ENCODE results near the gene NEDD8.
A peak's percentile ranks its signal among the peaks of the same experiment; 100 is the strongest.

The NEDD8 gene

GRCh38 chr14:24192933-24193332 is 39.2 kb downstream of the NEDD8 start:
- Mint-ChIP-seq H3K4me1 (ENCODE audit: low read depth) (peaks cover 58% of the 10 kb centered on the region), H3K27ac (no peak overlapping the region), H3K9me3 (no peaks in the 10 kb centered on the region), H3K36me3 (ENCODE audit: low read depth) (peaks cover 37% of the 10 kb centered on the region), H3K27me3 (ENCODE audit: low read depth) (no peaks in the 10 kb centered on the region), H3K4me3 (no peak overlapping the region)

- Mint-ChIP-seq H3K4me3 (no peak overlapping the region), H3K9me3 (no peaks in the 10 kb centered on the region), H3K27ac (no peak overlapping the region), H3K36me3 (ENCODE audit: low read depth) (peaks cover 38% of the 10 kb centered on the region), H3K27me3 (ENCODE audit: low read depth) (no peaks in the 10 kb centered on the region), H3K4me1 (ENCODE audit: low read depth) (peaks cover 55% of the 10 kb centered on the region)
Measured at GRCh38 chr14:24190416-24190815, 41.8 kb downstream of the NEDD8 start.

- Mint-ChIP-seq H3K4me3 (no peak overlapping the region), H3K36me3 (ENCODE audit: low read depth) (peaks cover 36% of the 10 kb centered on the region), H3K4me1 (ENCODE audit: low read depth) (peaks cover 49% of the 10 kb centered on the region), H3K27ac (peak overlapping the region; percentile 85), H3K9me3 (no peaks in the 10 kb centered on the region), H3K27me3 (ENCODE audit: low read depth) (no peaks in the 10 kb centered on the region)
Measured at GRCh38 chr14:24189460-24189859, 42.7 kb downstream of the NEDD8 start.

- peaks cover 32% of the 10 kb centered on the region for H3K36me3 Mint-ChIP-seq (ENCODE audit: low read depth)
Measured at GRCh38 chr14:24189059-24189375, 43.1 kb downstream of the NEDD8 start.

GRCh38 chr14:24188251-24189058 is 43.7 kb downstream of the NEDD8 start, which contains the start of gene IPO4:
Gene IPO4 (minus strand): TSS chr14:24188816. CDS start chr14:24188787, 29 bp downstream.
- peak within 1 kb of the TSS; percentile 85 for H3K27ac Mint-ChIP-seq
- peaks cover 34% of the 10 kb centered on the region for H3K36me3 Mint-ChIP-seq (ENCODE audit: low read depth)

More at GRCh38 chr14:24189059-24189375, 43.1 kb downstream of the NEDD8 start:
- Mint-ChIP-seq H3K27ac (peak overlapping the region; percentile 85), H3K27me3 (ENCODE audit: low read depth) (no peaks in the 10 kb centered on the region), H3K4me1 (ENCODE audit: low read depth) (peaks cover 44% of the 10 kb centered on the region), H3K4me3 (peak overlapping the region; percentile 87), H3K9me3 (no peaks in the 10 kb centered on the region)

GRCh38 chr14:24187539-24187915 is 44.6 kb downstream of the NEDD8 start:
- no peaks in the 10 kb centered on the region for H3K9me3 Mint-ChIP-seq
- peak overlapping the region; percentile 87 for H3K4me3 Mint-ChIP-seq
- no peaks in the 10 kb centered on the region for H3K27me3 Mint-ChIP-seq (ENCODE audit: low read depth)
- peaks cover 31% of the 10 kb centered on the region for H3K36me3 Mint-ChIP-seq (ENCODE audit: low read depth)
- peaks cover 37% of the 10 kb centered on the region for H3K4me1 Mint-ChIP-seq (ENCODE audit: low read depth)
- H3K27ac Mint-ChIP-seq: peak overlapping the region; percentile 85

More at GRCh38 chr14:24188251-24189058, 43.7 kb downstream of the NEDD8 start, which contains the start of gene IPO4:
- Mint-ChIP-seq H3K4me3 (peak within 1 kb of the TSS; percentile 87), H3K4me1 (ENCODE audit: low read depth) (peaks cover 43% of the 10 kb centered on the region), H3K27me3 (ENCODE audit: low read depth) (no peaks in the 10 kb centered on the region), H3K9me3 (no peaks in the 10 kb centered on the region)

- peaks cover 27% of the 10 kb centered on the region for H3K36me3 Mint-ChIP-seq (ENCODE audit: low read depth)
- H3K4me1 Mint-ChIP-seq (ENCODE audit: low read depth): peaks cover 32% of the 10 kb centered on the region
- H3K27me3 Mint-ChIP-seq (ENCODE audit: low read depth): no peaks in the 10 kb centered on the region
- H3K9me3 Mint-ChIP-seq: no peaks in the 10 kb centered on the region
- H3K27ac Mint-ChIP-seq: peak overlapping the region; percentile 18
- peak overlapping the region; percentile 87 for H3K4me3 Mint-ChIP-seq
Measured at GRCh38 chr14:24186831-24187538, 45.2 kb downstream of the NEDD8 start.

- no peaks in the 10 kb centered on the region for H3K9me3 Mint-ChIP-seq
- no peaks in the 10 kb centered on the region for H3K27me3 Mint-ChIP-seq (ENCODE audit: low read depth)
- peaks cover 25% of the 10 kb centered on the region for H3K4me1 Mint-ChIP-seq (ENCODE audit: low read depth)
- H3K4me3 Mint-ChIP-seq: no peak overlapping the region
- no peak overlapping the region for H3K27ac Mint-ChIP-seq
- H3K36me3 Mint-ChIP-seq (ENCODE audit: low read depth): peaks cover 27% of the 10 kb centered on the region
Measured at GRCh38 chr14:24185741-24186140, 46.4 kb downstream of the NEDD8 start.

GRCh38 chr14:24185026-24185425 is 47.1 kb downstream of the NEDD8 start:
- H3K36me3 Mint-ChIP-seq (ENCODE audit: low read depth): peaks cover 32% of the 10 kb centered on the region
- no peaks in the 10 kb centered on the region for H3K9me3 Mint-ChIP-seq
- H3K4me1 Mint-ChIP-seq (ENCODE audit: low read depth): peaks cover 21% of the 10 kb centered on the region
- no peak overlapping the region for H3K4me3 Mint-ChIP-seq
- no peak overlapping the region for H3K27ac Mint-ChIP-seq
- no peaks in the 10 kb centered on the region for H3K27me3 Mint-ChIP-seq (ENCODE audit: low read depth)

- Mint-ChIP-seq H3K4me3 (no peak overlapping the region), H3K27ac (no peak overlapping the region), H3K4me1 (ENCODE audit: low read depth) (peaks cover 16% of the 10 kb centered on the region), H3K27me3 (ENCODE audit: low read depth) (no peaks in the 10 kb centered on the region), H3K9me3 (no peaks in the 10 kb centered on the region), H3K36me3 (ENCODE audit: low read depth) (peaks cover 34% of the 10 kb centered on the region)
Measured at GRCh38 chr14:24184104-24184970, 47.8 kb downstream of the NEDD8 start.

- no peaks in the 10 kb centered on the region for H3K27me3 Mint-ChIP-seq (ENCODE audit: low read depth)
- peaks cover 10% of the 10 kb centered on the region for H3K4me1 Mint-ChIP-seq (ENCODE audit: low read depth)
- H3K27ac Mint-ChIP-seq: no peak overlapping the region
- H3K9me3 Mint-ChIP-seq: no peaks in the 10 kb centered on the region
- H3K36me3 Mint-ChIP-seq (ENCODE audit: low read depth): peaks cover 38% of the 10 kb centered on the region
- H3K4me3 Mint-ChIP-seq: no peak overlapping the region
Measured at GRCh38 chr14:24183014-24183481, 49.1 kb downstream of the NEDD8 start.

GRCh38 chr14:24182110-24182882 is 49.9 kb downstream of the NEDD8 start:
- H3K4me3 Mint-ChIP-seq: no peak overlapping the region
- no peaks in the 10 kb centered on the region for H3K27me3 Mint-ChIP-seq (ENCODE audit: low read depth)
- H3K27ac Mint-ChIP-seq: peak overlapping the region; percentile 58
- H3K4me1 Mint-ChIP-seq (ENCODE audit: low read depth): peaks cover 4% of the 10 kb centered on the region
- no peaks in the 10 kb centered on the region for H3K9me3 Mint-ChIP-seq
- H3K36me3 Mint-ChIP-seq (ENCODE audit: low read depth): peaks cover 40% of the 10 kb centered on the region

GRCh38 chr14:24181371-24182077 is 50.6 kb downstream of the NEDD8 start:
- Mint-ChIP-seq H3K4me3 (no peak overlapping the region), H3K36me3 (ENCODE audit: low read depth) (peaks cover 45% of the 10 kb centered on the region), H3K9me3 (no peaks in the 10 kb centered on the region), H3K4me1 (ENCODE audit: low read depth) (no peaks in the 10 kb centered on the region), H3K27me3 (ENCODE audit: low read depth) (no peaks in the 10 kb centered on the region), H3K27ac (peak overlapping the region; percentile 9)
